Erythroblast (primary cell): ENCODE results near the gene SESN1.

Experiments used
- GATA1 ChIP-seq: IDR thresholded peaks from 2 replicates; pipeline ENCODE4 v1.6.1; 2011; ENCODE audit warnings: low read depth, mild to moderate bottlenecking, control low read depth, low read length, moderate library complexity
- POLR2A ChIP-seq: IDR thresholded peaks from 2 replicates; pipeline ENCODE4 v1.6.1; 2011; ENCODE audit warnings: mild to moderate bottlenecking, low read length

- no peak for TF ChIP-seq POLR2A
- TF ChIP-seq GATA1: no peak
Measured at GRCh38 chr6:108993876-108994275, 100.8 kb downstream of the SESN1 start.
